PC-3 (cell line): ENCODE results near the gene JADE3. TPM values are rescaled to one million over a fixed set of nuclear protein-coding genes. Genes with fewer than 3 reads are reported as not detected.

Experiments
- ATAC-seq: fragments of 200-7000 bp; cut with Tn5 transposase; 2 replicates; pipeline ENCODE4 v1.9.1; 2020; ENCODE audit warnings: mild to moderate bottlenecking, moderate library complexity
- BruUV-seq: library from RNA; stranded (reverse); fragments of 400-500 nt; replicated peaks from 2 replicates; lab custom pipeline; 2021; lab: Mats Ljungman, UMichigan
- CTCF ChIA-PET: fragments of 300-600 bp; sonication (Branson Sonifier 250); formaldehyde crosslinking; loops from one replicate; lab custom pipeline; 2022; ENCODE audit warnings: antibody characterized with exemption; lab: Charles Lee
- POLR2A ChIA-PET: fragments of 300-600 bp; sonication (Branson Sonifier 250); formaldehyde crosslinking; loops from one replicate; lab custom pipeline; 2022; ENCODE audit warnings: antibody characterized with exemption; ENCODE audit not compliant: unreplicated experiment; lab: Charles Lee
- DNase-seq: peaks from one replicate; pipeline ENCODE4 v3.0.0-alpha.2; 2015
- H2AFZ ChIP-seq: fragments of 300-600 bp; sonication (generic); 2 replicates; pipeline ENCODE4 v1.6.0; 2016; ENCODE audit warnings: antibody characterized with exemption, low read length
- H3F3A ChIP-seq: fragments of 300-600 bp; sonication (generic); one replicate; pipeline ENCODE4 v1.6.0; 2017; ENCODE audit warnings: antibody characterized with exemption, low read length, control low read depth, mild to moderate bottlenecking; ENCODE audit not compliant: unreplicated experiment
- H3K27ac ChIP-seq: fragments of 300-600 bp; sonication (generic); 2 replicates; pipeline ENCODE4 v1.5.1; 2016; ENCODE audit warnings: mild to moderate bottlenecking, low read length
- H3K27me3 ChIP-seq: fragments of 300-600 bp; sonication (generic); 2 replicates; pipeline ENCODE4 v1.6.1; 2016; ENCODE audit warnings: low read length, mixed read lengths
- H3K36me3 ChIP-seq: fragments of 300-600 bp; sonication (generic); 2 replicates; pipeline ENCODE4 v1.6.1; 2016; ENCODE audit warnings: low read depth, mixed run types, low read length, mixed read lengths
- H3K4me1 ChIP-seq: fragments of 300-600 bp; sonication (generic); 2 replicates; pipeline ENCODE4 v1.5.1; 2016; ENCODE audit warnings: low read length; ENCODE audit not compliant: insufficient read depth
- H3K4me2 ChIP-seq: fragments of 300-600 bp; sonication (generic); 2 replicates; pipeline ENCODE4 v1.6.0; 2016; ENCODE audit warnings: low read length
- H3K4me3 ChIP-seq: fragments of 300-600 bp; sonication (generic); 2 replicates; pipeline ENCODE4 v1.5.1; 2016; ENCODE audit warnings: mild to moderate bottlenecking, low read length, mixed read lengths
- H3K79me2 ChIP-seq: fragments of 300-600 bp; sonication (generic); 2 replicates; pipeline ENCODE4 v1.6.1; 2017; ENCODE audit warnings: low read length, mixed read lengths
- H3K9ac ChIP-seq: fragments of 300-600 bp; sonication (generic); 2 replicates; pipeline ENCODE4 v1.6.0; 2016; ENCODE audit warnings: mild to moderate bottlenecking, low read length
- H3K9me2 ChIP-seq: fragments of 300-600 bp; sonication (generic); replicated peaks from 2 replicates; pipeline ENCODE4 v1.6.1; 2016; ENCODE audit warnings: mixed run types, low read length, mixed read lengths
- H3K9me3 ChIP-seq: fragments of 300-600 bp; sonication (generic); 2 replicates; pipeline ENCODE4 v1.6.1; 2016; ENCODE audit warnings: low read length, mixed read lengths
- H4K20me1 ChIP-seq: fragments of 300-600 bp; sonication (generic); 2 replicates; pipeline ENCODE4 v1.6.1; 2016; ENCODE audit warnings: low read length, mixed read lengths
- EZH2 ChIP-seq: fragments of 300-600 bp; sonication (generic); IDR thresholded peaks from one replicate; pipeline ENCODE4 v1.6.1; 2017; ENCODE audit warnings: antibody characterized with exemption, mild to moderate bottlenecking, low read length; ENCODE audit not compliant: unreplicated experiment
- EZH2phosphoT487 ChIP-seq: fragments of 300-600 bp; sonication (generic); IDR thresholded peaks from 2 replicates; pipeline ENCODE4 v1.6.1; 2018; ENCODE audit warnings: mild to moderate bottlenecking, antibody characterized with exemption, low read length, borderline replicate concordance
- intact Hi-C: fragments of 100-400 bp; cut with micrococcal nuclease; formaldehyde crosslinking; loops from 2 replicates; pipeline ENCODE4 v1.9.0; 2023
- total RNA-seq: library from RNA; depleted of rRNA; stranded (reverse); fragments of >200 nt; gene quantifications from 2 replicates; pipeline ENCODE4 v1.2.3, GENCODE V29; 2014
- TF ChIP-seq, protein P1 (sequence below): fragments of 300-600 bp; sonication (generic); conservative IDR thresholded peaks from 2 replicates; pipeline ENCODE4 v1.5.1; 2017; ENCODE audit warnings: antibody characterized with exemption, low read depth, mild to moderate bottlenecking, low read length

Gene JADE3
- total RNA-seq, 1 experiment from 2014 or later = 7.1 TPM

DNA sequence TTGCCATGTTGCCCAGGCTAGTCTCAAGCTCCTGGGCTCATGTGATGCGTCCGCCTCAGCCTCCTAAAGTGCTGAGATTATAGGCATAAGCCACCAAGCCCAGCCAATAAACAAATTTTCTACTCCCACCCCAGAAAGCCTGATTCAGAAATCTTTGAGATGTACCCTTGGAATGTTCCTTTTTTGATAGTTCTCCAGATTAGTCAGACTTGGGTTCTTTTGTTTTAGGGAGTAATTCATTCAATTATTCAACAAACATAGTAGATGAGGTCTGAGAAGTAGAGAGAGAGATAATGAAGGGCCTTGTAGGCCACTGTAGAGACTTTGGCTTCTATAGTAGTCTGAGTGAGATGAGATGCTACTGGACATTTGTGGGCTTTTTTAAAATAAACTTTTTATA, 47.6 kb upstream of the JADE3 start:
- Histone ChIP-seq H4K20me1 (0 out of 2 replicates have a peak, but pooled peaks cover 3% of the 10 kb centered on the region), H3K79me2 (no peaks in the 10 kb centered on the region), H3K9me3 (no peaks in the 10 kb centered on the region), H3K27ac (peak overlapping the region; percentile 57), H2AFZ (no peak overlapping the region), H3K36me3 (no peaks in the 10 kb centered on the region; the same call in 1 of the 2 replicates), H3K27me3 (no peaks in the 10 kb centered on the region), H3K9me2 (no peaks in the 10 kb centered on the region), H3K9ac (no peak overlapping the region), H3K4me2 (no peak overlapping the region), H3F3A (peaks cover 7% of the 10 kb centered on the region), H3K4me3 (no peak overlapping the region), H3K4me1 (peaks cover 13% of the 10 kb centered on the region)
- ATAC-seq = no peak
- no peak for TF ChIP-seq EZH2
- TF ChIP-seq, protein P1, sequence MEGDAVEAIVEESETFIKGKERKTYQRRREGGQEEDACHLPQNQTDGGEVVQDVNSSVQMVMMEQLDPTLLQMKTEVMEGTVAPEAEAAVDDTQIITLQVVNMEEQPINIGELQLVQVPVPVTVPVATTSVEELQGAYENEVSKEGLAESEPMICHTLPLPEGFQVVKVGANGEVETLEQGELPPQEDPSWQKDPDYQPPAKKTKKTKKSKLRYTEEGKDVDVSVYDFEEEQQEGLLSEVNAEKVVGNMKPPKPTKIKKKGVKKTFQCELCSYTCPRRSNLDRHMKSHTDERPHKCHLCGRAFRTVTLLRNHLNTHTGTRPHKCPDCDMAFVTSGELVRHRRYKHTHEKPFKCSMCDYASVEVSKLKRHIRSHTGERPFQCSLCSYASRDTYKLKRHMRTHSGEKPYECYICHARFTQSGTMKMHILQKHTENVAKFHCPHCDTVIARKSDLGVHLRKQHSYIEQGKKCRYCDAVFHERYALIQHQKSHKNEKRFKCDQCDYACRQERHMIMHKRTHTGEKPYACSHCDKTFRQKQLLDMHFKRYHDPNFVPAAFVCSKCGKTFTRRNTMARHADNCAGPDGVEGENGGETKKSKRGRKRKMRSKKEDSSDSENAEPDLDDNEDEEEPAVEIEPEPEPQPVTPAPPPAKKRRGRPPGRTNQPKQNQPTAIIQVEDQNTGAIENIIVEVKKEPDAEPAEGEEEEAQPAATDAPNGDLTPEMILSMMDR = no peak
- no peak for TF ChIP-seq EZH2phosphoT487
- DNase-seq = no peak
- CTCF ChIA-PET = no interaction called here
- POLR2A ChIA-PET = interaction anchor here (0.5 kb wide), 1 partner anchor 49 kb away, joined by 10 read pairs; no protein-coding TSS in a partner anchor
- intact Hi-C loops = no loop called here
- no TSS peak for BruUV-seq

DNA sequence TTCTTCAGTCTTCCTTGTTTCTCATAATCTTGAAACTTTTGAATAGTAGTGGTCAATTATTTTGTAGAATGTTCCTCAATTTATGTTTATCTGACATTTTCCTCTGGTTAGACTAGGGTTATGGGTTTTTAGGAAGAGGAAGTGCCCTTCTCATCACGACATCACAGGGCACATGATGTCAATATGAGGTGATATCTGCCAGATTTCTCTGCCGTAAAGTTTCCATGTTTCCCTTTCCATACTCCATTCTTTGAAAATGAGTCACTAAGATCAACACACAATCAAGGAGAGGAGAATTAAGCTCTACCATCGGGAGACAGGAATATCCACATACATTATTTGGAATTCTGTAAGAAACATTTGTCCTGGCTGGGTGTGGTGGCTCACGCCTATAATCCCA, 46.9 kb upstream of the JADE3 start:
- ChIA-PET CTCF (no interaction called here), POLR2A (interaction anchor here (0.6 kb wide), 1 partner anchor 22 kb away, joined by 3 read pairs; no protein-coding TSS in a partner anchor)
- Histone ChIP-seq H3K9me2 (no peaks in the 10 kb centered on the region), H3F3A (peaks cover 7% of the 10 kb centered on the region), H3K9me3 (no peaks in the 10 kb centered on the region), H3K4me3 (no peak overlapping the region), H3K36me3 (no peaks in the 10 kb centered on the region; the same call in 1 of the 2 replicates), H3K27me3 (no peaks in the 10 kb centered on the region), H3K4me1 (peaks cover 13% of the 10 kb centered on the region), H3K27ac (peak overlapping the region; percentile 57), H3K9ac (no peak overlapping the region), H3K79me2 (no peaks in the 10 kb centered on the region), H4K20me1 (0 out of 2 replicates have a peak, but pooled peaks cover 3% of the 10 kb centered on the region), H3K4me2 (no peak overlapping the region), H2AFZ (peak overlapping the region; percentile 26; the same call in 1 of the 2 replicates)
- intact Hi-C loops = no loop called here
- BruUV-seq = no TSS peak
- ATAC-seq = peak; percentile 73
- DNase-seq = peak; percentile 69
- TF ChIP-seq EZH2 (no peak), EZH2phosphoT487 (no peak)
- TF ChIP-seq, protein P1 = no peak

DNA sequence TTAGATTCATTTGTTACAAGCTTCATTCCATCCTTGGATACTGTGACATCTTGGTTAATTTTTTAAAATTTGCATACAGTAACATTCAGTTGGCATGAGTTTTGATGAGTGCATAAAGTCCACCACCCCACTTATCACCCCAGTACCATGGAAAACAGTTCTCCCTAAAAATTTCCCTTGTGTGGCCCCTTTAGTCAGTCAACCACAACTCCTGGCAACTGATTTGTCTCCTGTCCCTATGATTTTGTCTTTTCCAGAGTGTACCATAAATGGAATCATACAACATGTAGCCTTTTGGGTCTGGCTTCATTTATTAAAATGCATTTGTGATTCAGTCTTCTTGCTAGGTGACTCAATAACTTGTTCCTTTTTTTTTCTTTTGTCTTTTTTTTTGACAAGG, 45.5 kb upstream of the JADE3 start:
- Histone ChIP-seq H2AFZ (no peak overlapping the region), H3K4me3 (no peak overlapping the region), H3F3A (peaks cover 7% of the 10 kb centered on the region), H4K20me1 (0 out of 2 replicates have a peak, but pooled peaks cover 3% of the 10 kb centered on the region), H3K79me2 (no peaks in the 10 kb centered on the region), H3K9me3 (no peaks in the 10 kb centered on the region), H3K27ac (no peak overlapping the region), H3K4me1 (peaks cover 13% of the 10 kb centered on the region), H3K9ac (no peak overlapping the region), H3K9me2 (no peaks in the 10 kb centered on the region), H3K27me3 (no peaks in the 10 kb centered on the region), H3K36me3 (no peaks in the 10 kb centered on the region; the same call in 1 of the 2 replicates), H3K4me2 (no peak overlapping the region)
- ChIA-PET CTCF (no interaction called here), POLR2A (no interaction called here)
- ATAC-seq = no peak
- no peak for TF ChIP-seq EZH2phosphoT487
- TF ChIP-seq, protein P1 = no peak
- no peak for TF ChIP-seq EZH2
- intact Hi-C loops = no loop called here
- DNase-seq = no peak
- no TSS peak for BruUV-seq
